Activated CD4-positive, CD25-positive, alpha-beta regulatory T cell (primary cell): ENCODE results near the gene STARD13.

Experiments used
- DNase-seq, 4 experiments: peaks; one replicate each; lab custom pipeline; 2025; lab: John Stamatoyannopoulos, UW

The STARD13 gene

GRCh38 chr13:33111414-33112110 lies 174.0 kb downstream of the STARD13 start:
- no peak for DNase-seq

- DNase-seq: no peak
These were observed 174.7 kb downstream of the STARD13 start for GRCh38 chr13:33110713-33111413.

- no peak for DNase-seq
These were observed 175.2 kb downstream of the STARD13 start for GRCh38 chr13:33110386-33110712.

GRCh38 chr13:33109801-33110200 lies 175.8 kb downstream of the STARD13 start:
- DNase-seq: no peak

- DNase-seq: no peak
These were observed 176.3 kb downstream of the STARD13 start for GRCh38 chr13:33109271-33109697.

GRCh38 chr13:33108620-33109019 lies 176.9 kb downstream of the STARD13 start:
- DNase-seq: no peak

- no peak for DNase-seq
These were observed 178.2 kb downstream of the STARD13 start for GRCh38 chr13:33107361-33107760.

- DNase-seq: no peak
These were observed 178.7 kb downstream of the STARD13 start for GRCh38 chr13:33106656-33107360.

- DNase-seq: no peak
These were observed 180.1 kb downstream of the STARD13 start for GRCh38 chr13:33105387-33106005.

GRCh38 chr13:33103457-33103856 lies 182.1 kb downstream of the STARD13 start:
- no peak for DNase-seq

GRCh38 chr13:33101835-33102234 lies 183.7 kb downstream of the STARD13 start:
- no peak for DNase-seq

- no peak for DNase-seq
These were observed 184.7 kb downstream of the STARD13 start for GRCh38 chr13:33100886-33101285.

- no peak for DNase-seq
These were observed 185.7 kb downstream of the STARD13 start for GRCh38 chr13:33099860-33100259.

GRCh38 chr13:33096886-33097605 lies 188.5 kb downstream of the STARD13 start:
- no peak for DNase-seq

- DNase-seq: no peak
These were observed 193.2 kb downstream of the STARD13 start for GRCh38 chr13:33092073-33092987.

- no peak for DNase-seq
These were observed 194.2 kb downstream of the STARD13 start for GRCh38 chr13:33091415-33091774.

- no peak for DNase-seq
These were observed 194.7 kb downstream of the STARD13 start for GRCh38 chr13:33090755-33091414.

GRCh38 chr13:33089311-33089710 lies 196.2 kb downstream of the STARD13 start:
- no peak for DNase-seq

- DNase-seq: no peak
These were observed 197.8 kb downstream of the STARD13 start for GRCh38 chr13:33087790-33088189.

- no peak for DNase-seq
These were observed 198.5 kb downstream of the STARD13 start for GRCh38 chr13:33087091-33087490.
